ENCODE results near the gene COX8A.
"Not testable (repeated sequence)": the region's sequence is repeated elsewhere in the genome, so short reads cannot be mapped to it uniquely, and the experiment has no call there.

DNA sequence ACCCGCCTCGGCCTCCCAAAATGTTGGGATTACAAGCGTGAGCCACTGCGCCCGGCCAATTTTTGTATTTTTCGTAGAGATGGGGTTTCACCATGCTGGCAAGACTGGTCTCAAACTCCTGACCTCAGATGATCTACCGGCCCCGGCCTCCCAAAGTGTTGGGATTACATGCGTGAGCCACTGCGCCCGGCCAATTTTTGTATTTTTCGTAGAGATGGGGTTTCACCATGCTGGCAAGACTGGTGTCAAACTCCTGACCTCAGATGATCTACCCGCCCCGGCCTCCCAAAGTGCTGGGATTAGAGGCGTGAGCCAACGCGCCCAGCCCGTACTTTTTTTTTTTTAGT lies 535 bp upstream of the COX8A start:
- TF ChIP-seq CTCF, POLR2A (IDR thresholded peaks at IDR 0.05): not testable (repeated sequence)
